ENCODE measurements around the gene SLC51A. TPM values are rescaled to one million over a fixed set of nuclear protein-coding genes. Genes with fewer than 3 reads are reported as not detected.

Gene SLC51A
- total RNA-seq, 1 donor from 2014 or later, result not detected

DNA sequence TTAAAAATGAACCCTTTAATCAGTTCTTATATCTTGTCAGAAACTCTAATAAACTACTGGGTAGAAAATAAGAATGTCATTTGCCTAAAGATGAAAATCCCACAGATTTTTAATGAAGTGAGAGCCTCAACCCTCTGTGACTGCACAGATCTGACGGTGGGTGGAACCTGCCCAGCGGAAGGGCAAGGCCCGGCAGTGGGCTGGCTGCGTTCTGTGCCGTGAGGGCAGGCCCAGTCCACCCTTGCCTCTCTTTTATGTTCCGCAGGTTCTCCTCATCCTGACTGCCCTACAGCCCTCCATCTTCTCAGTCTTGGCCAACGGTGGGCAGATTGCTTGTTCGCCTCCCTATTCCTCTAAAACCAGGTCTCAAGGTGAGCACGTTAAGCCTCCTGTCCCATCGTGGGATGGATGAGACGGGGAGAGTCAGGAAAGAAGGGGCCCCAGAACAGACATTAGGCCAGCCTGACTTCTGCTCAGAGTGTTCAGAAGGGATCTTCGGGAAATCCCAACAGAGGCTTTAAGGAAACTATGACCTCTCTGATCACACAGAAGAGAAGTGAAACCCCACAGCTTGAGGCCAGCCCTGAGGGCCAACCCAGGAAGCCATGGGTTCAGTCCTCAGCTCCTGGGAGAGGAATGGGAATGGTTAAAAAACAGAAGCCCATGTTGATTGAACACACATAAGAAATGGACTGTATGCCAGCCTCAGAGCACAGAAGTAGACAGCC lies 16.0 kb downstream of the SLC51A start:
- Mint-ChIP-seq H3K27ac (ENCODE audit: unreplicated experiment) (no peak overlapping the region), H3K9me3 (ENCODE audit: unreplicated experiment) (no peaks in the 10 kb centered on the region), H3K36me3 (ENCODE audit: low read depth, unreplicated experiment) (no peaks in the 10 kb centered on the region), H3K27me3 (ENCODE audit: unreplicated experiment) (peaks cover 2% of the 10 kb centered on the region), H3K4me3 (ENCODE audit: unreplicated experiment) (no peak overlapping the region), H3K4me1 (ENCODE audit: unreplicated experiment) (no peaks in the 10 kb centered on the region)
- no peak for DNase-seq (ENCODE audit: low spot score)
- no peak for TF ChIP-seq CTCF (IDR thresholded peaks at IDR 0.05; ENCODE audit: unreplicated experiment)

DNA sequence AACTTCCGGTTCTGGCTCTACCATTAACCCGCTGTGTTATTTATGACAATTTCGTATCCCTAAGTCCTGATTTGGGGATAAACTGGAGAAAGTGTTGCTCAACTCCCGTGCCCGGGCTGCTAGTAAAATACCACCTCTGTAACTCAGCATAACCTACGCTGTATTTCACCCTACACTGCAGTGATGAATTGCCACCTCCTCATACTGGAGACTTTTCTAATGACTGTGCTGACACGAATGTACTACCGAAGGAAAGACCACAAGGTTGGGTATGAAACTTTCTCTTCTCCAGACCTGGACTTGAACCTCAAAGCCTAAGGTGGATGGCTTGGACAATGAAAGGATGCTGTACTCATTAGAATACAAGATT lies 16.5 kb downstream of the SLC51A start:
- TF ChIP-seq CTCF (IDR thresholded peaks at IDR 0.05; ENCODE audit: unreplicated experiment), result no peak
- Mint-ChIP-seq H3K4me3 (ENCODE audit: unreplicated experiment) (no peak overlapping the region), H3K27ac (ENCODE audit: unreplicated experiment) (no peak overlapping the region), H3K27me3 (ENCODE audit: unreplicated experiment) (peaks cover 2% of the 10 kb centered on the region), H3K36me3 (ENCODE audit: low read depth, unreplicated experiment) (peaks cover 2% of the 10 kb centered on the region), H3K9me3 (ENCODE audit: unreplicated experiment) (no peaks in the 10 kb centered on the region), H3K4me1 (ENCODE audit: unreplicated experiment) (no peaks in the 10 kb centered on the region)
- DNase-seq (ENCODE audit: low spot score), result no peak

- TF ChIP-seq CTCF (IDR thresholded peaks at IDR 0.05; ENCODE audit: unreplicated experiment), result no peak
- H3K4me1 Mint-ChIP-seq (ENCODE audit: unreplicated experiment), result no peaks in the 10 kb centered on the region
- peaks cover 2% of the 10 kb centered on the region for H3K27me3 Mint-ChIP-seq (ENCODE audit: unreplicated experiment)
- no peak for DNase-seq (ENCODE audit: low spot score)
- H3K4me3 Mint-ChIP-seq (ENCODE audit: unreplicated experiment), result no peak overlapping the region
- H3K27ac Mint-ChIP-seq (ENCODE audit: unreplicated experiment), result no peak overlapping the region
- H3K36me3 Mint-ChIP-seq (ENCODE audit: low read depth, unreplicated experiment), result peaks cover 21% of the 10 kb centered on the region
- no peaks in the 10 kb centered on the region for H3K9me3 Mint-ChIP-seq (ENCODE audit: unreplicated experiment)
These were observed 19.3 kb downstream of the SLC51A start for GRCh38 chr3:196235452-196236122.

DNA sequence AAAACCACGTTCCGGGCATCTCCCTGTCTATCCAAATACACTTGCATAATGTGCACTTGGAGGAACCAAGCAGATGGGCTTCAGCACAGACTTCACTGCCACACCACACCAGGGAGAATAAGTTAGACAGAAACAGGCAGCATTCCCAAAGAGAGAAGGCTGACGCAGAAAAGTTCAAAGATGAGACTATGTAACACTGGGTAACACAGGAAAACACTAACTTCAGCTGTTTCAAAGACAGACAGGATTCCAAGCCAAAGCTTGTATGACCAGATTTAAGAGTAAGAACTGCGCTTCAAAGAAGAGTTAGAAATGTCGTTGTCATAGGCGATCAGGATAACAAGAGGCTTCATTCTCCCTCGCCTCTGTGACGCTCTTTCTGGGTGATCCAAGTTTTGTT lies 19.9 kb downstream of the SLC51A start:
- no peak for TF ChIP-seq CTCF (IDR thresholded peaks at IDR 0.05; ENCODE audit: unreplicated experiment)
- no peak overlapping the region for H3K27ac Mint-ChIP-seq (ENCODE audit: unreplicated experiment)
- no peaks in the 10 kb centered on the region for H3K9me3 Mint-ChIP-seq (ENCODE audit: unreplicated experiment)
- H3K4me1 Mint-ChIP-seq (ENCODE audit: unreplicated experiment), result no peaks in the 10 kb centered on the region
- no peak for DNase-seq (ENCODE audit: low spot score)
- no peak overlapping the region for H3K4me3 Mint-ChIP-seq (ENCODE audit: unreplicated experiment)
- peaks cover 21% of the 10 kb centered on the region for H3K36me3 Mint-ChIP-seq (ENCODE audit: low read depth, unreplicated experiment)
- H3K27me3 Mint-ChIP-seq (ENCODE audit: unreplicated experiment), result peaks cover 2% of the 10 kb centered on the region

- peaks cover under 1% of the 10 kb centered on the region for H3K9me3 Mint-ChIP-seq (ENCODE audit: unreplicated experiment)
- H3K27me3 Mint-ChIP-seq (ENCODE audit: unreplicated experiment), result no peaks in the 10 kb centered on the region
- H3K36me3 Mint-ChIP-seq (ENCODE audit: low read depth, unreplicated experiment), result peaks cover 26% of the 10 kb centered on the region
- TF ChIP-seq CTCF (IDR thresholded peaks at IDR 0.05; ENCODE audit: unreplicated experiment), result no peak
- no peak overlapping the region for H3K4me3 Mint-ChIP-seq (ENCODE audit: unreplicated experiment)
- no peak overlapping the region for H3K27ac Mint-ChIP-seq (ENCODE audit: unreplicated experiment)
- no peak for DNase-seq (ENCODE audit: low spot score)
- no peaks in the 10 kb centered on the region for H3K4me1 Mint-ChIP-seq (ENCODE audit: unreplicated experiment)
These were observed 20.9 kb downstream of the SLC51A start for GRCh38 chr3:196237203-196237602.
